HG03378 (cell line): ENCODE measurements around the gene RALGAPA2.
"Not testable (repeated sequence)": the region's sequence is repeated elsewhere in the genome, so short reads cannot be mapped to it uniquely, and the experiment has no call there.

Source experiments
- ATAC-seq: cut with Tn5 transposase; IDR thresholded peaks from one replicate; pipeline ENCODE4 v1.9.1; 2021; ENCODE audit warnings: mild to moderate bottlenecking, moderate library complexity; ENCODE audit not compliant: unreplicated experiment

Gene RALGAPA2

DNA sequence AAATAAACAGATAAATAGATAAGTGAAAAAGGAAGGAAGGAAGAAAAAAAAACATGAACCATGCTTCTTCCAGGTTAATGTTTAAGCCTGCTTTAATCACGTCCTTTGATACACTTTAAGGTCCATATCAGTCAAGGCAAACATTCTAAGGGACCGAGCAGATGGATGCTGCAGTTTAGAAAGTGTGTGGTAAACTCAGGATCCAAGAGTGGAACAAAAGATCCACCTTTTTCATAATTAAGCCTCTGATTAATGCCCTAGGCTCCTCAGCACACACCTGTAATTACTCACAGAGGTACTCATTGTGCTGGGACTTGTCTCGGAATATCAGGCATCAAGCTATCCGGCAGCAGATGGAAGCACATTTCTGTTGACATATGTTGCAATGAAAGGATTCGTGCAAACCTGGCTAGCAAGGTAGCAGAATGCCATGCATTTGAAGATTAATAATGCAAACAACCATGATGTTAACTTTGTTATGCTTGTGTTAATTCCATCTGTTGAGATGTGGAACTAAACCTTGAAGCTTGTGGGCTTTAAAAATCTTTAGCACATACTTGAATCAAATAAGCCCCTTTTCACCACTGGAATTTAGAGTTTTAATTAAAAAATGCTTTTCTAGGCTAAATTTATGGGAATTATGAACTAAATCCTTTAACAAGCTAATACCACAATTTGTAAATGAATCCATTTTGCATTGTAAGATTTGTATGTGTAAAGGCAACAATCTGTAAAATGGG is 163.7 kb downstream of the RALGAPA2 start:
- no peak for ATAC-seq

GRCh38 chr20:20547876-20548266 is 164.6 kb downstream of the RALGAPA2 start:
- no peak for ATAC-seq

GRCh38 chr20:20547221-20547875 is 165.1 kb downstream of the RALGAPA2 start:
- ATAC-seq = no peak

DNA sequence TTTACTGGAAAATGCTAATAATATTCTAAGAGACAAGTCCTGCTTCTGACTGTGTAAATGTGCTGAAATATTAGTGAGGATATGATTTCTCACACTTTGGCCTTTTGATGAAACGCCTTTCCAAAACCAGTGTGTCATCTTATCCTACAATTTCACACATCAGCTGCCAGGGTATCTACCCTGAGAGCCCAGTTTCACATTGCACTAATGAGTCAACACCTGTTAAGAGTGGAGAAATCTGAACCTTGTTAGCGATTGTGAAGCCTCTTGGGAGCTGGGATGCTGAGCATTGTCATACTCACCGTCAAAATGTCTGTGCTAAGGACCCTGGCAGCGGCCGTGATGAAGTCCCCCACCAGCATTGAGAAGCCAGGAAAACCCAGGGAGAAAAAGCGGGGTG is 166.0 kb downstream of the RALGAPA2 start:
- ATAC-seq = no peak

DNA sequence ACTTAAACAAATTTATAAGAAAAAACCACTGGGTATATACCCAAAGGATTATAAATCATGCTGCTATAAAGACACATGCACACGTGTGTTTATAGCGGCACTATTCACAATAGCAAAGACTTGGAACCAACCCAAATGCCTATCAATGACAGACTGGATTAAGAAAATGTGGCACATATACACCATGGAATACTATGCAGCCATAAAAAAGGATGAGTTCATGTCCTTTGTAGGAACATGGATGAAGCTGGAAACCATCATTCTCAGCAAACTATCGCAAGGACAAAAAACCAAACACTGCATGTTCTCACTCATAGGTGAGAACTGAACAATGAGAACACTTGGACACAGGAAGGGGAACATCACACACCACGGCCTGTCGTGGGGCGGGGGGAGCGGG is 169.1 kb downstream of the RALGAPA2 start:
- ATAC-seq = not testable (repeated sequence)

DNA sequence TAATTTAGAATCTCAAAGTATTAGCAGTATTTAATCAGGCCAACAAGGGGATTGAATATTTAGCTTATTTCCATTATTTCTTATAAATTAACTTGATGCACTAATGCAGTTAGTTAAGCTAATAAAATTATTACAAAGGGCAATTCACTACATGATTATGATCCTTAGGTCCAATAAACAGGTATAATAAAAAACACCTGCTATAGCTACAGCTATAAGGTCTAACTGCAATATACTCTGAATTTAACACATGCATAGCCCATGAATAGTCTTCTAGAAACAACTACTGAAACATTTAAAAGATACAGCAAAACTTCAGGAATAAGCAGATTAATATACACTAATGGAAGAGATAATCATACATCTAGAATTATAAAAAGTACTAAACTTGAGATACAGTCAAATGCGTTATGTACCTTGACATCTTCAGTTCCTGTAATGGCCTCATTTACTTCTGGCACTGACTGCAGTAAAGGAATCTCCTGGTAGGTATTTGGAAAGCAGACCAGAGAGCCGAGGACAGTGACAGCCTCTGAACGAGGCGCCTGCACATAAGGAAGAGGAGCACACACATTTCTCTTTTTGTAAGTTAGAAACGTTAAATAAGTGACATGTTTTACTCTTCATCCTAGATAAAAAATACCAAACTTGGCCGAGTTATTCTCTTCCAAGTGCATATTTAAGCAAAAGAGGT is 176.1 kb downstream of the RALGAPA2 start:
- ATAC-seq = no peak

DNA sequence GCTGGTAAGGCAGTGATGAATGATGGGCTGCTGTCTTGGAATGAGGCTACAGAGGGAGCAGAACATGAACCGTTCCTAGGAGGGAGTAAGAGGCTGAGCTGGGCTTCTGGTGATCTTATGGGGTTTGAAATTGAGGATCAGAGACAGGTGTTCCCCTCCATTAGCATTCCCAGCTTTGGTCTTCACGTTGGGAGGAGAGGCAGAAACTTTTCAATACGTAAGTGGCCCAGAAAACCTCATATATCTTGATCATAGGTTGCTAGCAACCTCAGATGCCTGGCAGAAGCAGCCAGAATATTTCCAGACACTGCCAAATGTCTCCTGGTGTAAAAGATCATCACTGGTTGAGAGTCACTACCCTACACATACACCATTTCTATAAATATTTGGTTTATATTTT is 177.4 kb downstream of the RALGAPA2 start:
- ATAC-seq = no peak

DNA sequence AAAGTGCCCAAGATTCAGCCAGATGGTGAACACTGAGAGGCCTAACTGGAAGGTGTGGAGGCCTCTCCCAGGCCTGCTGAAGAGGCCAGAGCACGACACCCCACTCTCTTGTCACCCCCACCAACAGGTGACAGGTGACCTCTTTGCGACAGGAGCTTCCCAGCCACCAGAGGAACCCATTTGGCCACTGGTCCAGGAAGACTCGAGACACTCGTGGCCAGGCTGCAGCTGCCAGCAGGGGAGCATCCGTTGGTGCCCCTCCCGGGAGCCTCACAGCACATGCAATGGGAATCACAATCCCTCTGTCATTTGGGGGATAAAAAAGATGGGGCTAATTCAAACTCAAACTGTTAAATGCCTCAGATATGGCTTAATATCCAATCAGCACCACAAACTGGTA is 181.2 kb downstream of the RALGAPA2 start:
- ATAC-seq = no peak

DNA sequence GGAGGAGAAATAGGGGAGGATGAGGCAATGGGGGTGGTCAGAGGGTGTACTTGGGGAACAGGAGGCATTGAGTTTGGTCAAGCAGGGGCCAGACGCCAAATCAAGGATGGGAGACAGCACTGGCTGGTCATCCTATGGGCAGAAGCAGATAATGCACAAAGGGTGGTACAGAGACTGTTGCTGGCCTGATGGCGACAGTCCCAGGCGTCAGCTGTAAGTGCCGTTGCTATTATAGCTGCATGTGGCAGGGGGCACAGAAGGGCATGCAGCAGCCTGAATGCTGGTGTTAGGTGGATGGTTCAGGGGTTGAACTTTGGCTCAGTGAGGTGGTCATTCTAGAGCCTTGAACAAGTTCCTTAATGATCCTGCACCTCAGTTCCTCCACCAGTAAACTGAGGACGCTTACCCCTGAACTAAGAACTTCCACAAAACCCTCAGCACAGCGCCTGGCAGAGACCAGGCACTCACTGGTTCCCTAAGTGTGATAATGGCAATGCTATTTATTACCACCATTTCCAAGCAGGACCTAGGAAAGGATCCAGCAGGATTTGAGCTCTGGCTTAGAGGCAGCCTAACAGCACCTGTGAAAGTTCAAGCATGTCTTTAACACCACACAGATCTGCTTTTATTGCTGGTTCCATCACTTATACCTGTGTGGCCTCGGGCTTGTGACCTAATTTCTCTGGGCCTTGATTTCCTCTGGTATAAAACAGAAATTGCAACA is 181.9 kb downstream of the RALGAPA2 start:
- no peak for ATAC-seq

GRCh38 chr20:20529597-20529996 is 182.8 kb downstream of the RALGAPA2 start:
- ATAC-seq = no peak

- no peak for ATAC-seq
These were observed 183.6 kb downstream of the RALGAPA2 start for GRCh38 chr20:20528861-20529260.

- ATAC-seq = no peak
These were observed 184.8 kb downstream of the RALGAPA2 start for GRCh38 chr20:20527661-20528060.

- no peak for ATAC-seq
These were observed 186.7 kb downstream of the RALGAPA2 start for GRCh38 chr20:20525756-20526155.

DNA sequence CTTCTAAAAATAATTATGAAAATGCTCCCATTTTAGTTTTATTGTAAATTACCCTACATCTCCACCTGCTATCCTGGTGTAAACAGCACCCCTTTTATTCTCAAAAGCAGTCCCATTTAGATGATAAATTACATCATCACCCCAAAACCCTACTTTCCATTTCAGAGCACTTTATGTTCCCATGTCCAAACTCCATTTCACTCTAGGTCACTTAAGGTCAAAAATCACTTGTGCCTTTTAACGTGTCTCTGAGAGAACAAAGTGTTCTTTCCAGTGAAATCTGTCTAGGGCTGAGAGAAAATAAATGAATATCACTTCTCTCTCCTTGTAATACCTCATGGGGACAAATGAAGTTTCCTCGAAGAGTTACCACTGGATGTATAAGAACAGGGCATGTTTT is 187.2 kb downstream of the RALGAPA2 start:
- no peak for ATAC-seq

DNA sequence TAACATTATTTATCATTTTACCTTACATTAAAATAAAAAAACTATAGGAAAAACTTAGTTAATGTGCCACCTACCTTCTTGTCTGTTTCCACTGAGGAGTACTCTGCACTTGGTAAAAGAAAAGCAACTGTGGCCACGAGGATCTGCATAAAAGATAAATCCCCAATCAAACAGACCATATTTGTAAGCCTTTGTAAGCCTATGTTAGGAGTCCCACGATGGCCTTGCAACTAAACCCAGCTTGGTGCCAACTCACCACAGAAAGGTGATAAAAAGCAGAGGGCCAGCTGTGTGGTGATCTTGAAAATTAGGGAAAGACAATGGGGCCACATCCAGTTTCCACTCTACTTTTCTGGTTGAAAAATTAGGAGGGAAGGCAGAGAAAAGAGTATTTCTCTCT is 187.7 kb downstream of the RALGAPA2 start:
- ATAC-seq = no peak

GRCh38 chr20:20521736-20522135 is 190.7 kb downstream of the RALGAPA2 start:
- ATAC-seq = no peak

DNA sequence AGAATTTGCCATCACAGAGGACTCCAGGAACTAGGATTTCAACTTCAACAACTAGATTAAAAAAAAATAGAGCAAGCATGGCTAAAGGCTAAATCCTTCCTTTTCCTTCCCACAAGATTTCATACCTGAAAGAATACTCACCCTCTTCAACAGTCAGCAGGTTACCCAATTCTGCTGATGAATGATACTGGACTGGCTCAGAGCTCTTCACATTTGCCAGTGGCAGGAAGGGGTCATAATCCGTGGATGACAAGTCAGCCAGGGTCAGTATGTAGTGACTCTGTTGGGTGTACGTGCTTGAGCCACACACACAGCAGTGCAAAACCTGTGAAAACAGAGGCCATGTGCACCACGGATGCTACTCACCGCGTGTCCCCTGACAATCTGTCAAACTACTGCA is 191.7 kb downstream of the RALGAPA2 start:
- ATAC-seq = no peak

DNA sequence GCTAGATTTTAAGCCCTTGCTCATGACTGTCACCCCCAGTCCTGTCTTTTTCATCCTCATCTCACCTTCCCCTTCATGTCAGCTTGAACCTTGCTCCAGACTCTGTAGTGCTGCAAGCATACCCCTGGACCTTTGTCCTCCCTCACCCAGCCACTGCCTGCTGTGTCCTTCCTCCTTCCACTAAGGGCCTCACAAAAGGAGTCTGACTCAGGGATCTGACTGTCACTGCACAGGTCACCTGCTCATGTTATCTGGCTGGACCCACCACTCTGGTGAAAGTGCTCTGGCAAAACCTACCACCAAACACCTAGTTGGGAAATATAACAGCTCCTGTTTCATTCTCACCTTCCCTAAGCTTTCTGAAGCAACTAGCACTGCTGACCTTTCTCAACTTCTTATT is 193.2 kb downstream of the RALGAPA2 start:
- ATAC-seq = no peak

- no peak for ATAC-seq
These were observed 194.2 kb downstream of the RALGAPA2 start for GRCh38 chr20:20518263-20518662.

DNA sequence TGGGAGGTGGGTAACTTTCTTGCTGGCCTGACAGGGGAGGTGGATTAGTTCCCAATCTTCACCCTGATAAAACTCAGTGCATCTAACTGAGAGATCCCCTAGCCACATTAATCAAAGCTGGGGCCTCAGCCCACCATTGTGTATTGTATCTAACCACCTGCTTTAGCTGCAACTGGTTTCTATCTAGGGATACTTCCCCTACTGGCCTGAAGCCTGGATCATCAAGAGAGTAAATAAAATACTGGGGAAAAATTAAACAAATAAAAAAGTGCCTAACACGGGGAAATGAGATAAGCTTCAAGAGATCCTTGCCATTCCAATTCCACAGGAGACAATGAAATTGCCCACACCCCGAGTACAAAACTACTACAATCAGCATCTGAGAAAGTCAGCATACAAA is 195.1 kb downstream of the RALGAPA2 start:
- ATAC-seq = no peak

GRCh38 chr20:20513720-20514119 is 198.7 kb downstream of the RALGAPA2 start:
- no peak for ATAC-seq
